ENCODE data around the gene TSEN34.
"Not testable (repeated sequence)": the region's sequence is repeated elsewhere in the genome, so short reads cannot be mapped to it uniquely, and the experiment has no call there.

Gene TSEN34

DNA sequence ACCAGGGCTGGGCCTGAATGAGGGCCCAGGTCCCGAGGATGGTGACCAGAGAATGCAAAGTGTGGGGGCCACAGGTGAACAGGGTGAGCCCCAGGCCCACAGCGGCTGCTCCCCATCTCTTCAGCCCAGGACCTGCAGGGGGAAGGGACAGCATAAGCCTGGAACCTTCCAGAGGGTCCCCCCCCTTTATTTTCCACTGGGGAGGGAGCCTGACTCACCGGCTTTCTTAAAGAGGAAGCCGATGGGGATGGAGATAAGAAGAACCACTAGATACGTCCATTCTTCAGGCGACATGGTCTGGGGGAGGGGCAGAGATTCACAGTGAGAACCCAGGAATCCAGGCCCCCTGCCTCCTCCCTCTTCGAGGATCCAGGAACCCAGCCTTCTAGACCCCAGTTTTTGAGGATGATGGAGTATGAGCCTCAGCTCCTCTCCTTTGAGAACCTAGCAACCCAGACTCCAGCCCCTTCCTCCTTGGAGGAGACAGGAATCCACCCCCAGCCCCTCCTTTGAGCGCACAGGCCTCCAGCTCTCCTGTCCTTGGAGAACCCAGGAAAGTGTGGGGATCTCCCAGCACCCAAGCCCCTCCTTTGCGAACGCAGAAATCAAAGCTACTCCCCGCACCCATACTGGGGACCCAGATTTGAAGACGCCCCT, 2.8 kb upstream of the TSEN34 start:
- peak in 1 of 2 donors; percentile 63 for DNase-seq (ENCODE audit: low read depth in 2 of 2)

DNA sequence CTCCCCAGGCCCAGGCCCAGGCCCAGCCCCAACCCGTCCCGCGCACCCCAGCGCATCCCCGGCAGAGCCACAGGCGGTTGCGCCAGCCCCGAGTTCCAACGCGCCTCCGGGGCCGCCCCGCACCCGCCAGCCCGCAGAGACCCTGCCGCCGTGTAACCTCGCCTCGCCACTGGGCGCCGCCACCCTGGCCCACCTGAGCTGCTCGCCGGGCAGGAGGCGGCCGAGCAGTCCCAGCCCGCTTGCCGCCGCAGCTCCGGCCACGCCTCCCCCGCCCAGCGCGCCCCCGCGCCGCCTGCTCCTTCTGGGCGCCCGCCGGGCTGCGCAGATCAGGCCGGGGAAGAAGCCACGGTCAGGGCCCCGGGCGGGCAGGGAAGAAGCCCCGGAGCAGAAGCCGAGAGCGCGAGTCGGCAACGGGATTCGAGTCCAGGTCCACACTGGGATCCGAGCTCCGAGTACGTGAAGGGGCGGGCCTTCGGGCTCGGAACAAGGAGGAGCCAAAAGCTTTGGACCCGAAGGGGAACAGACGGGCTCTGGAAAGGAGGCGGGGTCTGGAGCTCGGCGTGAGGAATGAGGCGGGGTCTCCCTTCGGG, 1.9 kb upstream of the TSEN34 start, which contains the start of gene MBOAT7:
Gene MBOAT7, minus strand, starts transcription at position 436 of the 590 bp plus-strand sequence. CDS start 1,072 bp downstream, outside the sequence.
- DNase-seq (ENCODE audit: low read depth in 2 of 2), result no peak

DNA sequence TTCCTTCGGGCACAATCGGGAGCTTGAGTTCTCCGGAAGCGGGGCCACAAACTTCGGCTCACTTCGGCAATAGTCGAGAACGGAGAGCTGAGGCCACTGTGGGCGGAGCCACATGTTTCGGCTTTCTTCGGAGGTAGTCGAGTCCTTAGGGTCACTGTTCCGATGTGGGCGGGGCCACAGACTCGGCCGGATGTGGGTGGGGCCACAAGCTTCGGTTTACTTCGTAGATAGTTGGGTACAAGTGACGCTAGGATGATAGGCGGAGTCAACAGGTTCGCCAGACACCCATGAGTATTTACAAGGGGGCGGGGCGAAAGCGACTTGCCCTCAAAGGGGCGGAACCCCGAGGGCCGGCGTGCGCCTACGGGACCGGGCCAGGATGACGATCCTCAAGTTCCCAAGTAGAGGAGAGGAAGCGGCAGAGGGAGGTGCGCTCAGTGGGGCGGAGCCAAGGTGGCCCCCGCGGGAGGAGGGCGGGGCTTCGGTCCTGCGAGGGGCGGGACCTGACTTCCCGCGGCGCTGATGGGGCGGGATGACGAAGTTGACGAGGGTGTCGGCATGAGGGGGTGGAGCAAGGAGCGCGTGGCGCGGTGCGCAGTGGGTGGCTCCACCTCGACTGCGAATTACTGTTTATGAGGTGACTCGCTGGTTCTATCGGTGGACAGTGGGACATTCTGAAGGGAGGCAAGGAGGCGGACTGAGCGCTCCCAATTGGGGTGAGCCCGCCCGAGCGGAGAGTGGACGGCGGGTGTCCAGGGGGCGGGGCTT, 1.2 kb upstream of the TSEN34 start:
- peak; percentile 100 for DNase-seq (ENCODE audit: low read depth in 2 of 2)

GRCh38 chr19:54190503-54191010, 551 bp upstream of the TSEN34 start:
- peak; percentile 100 for DNase-seq (ENCODE audit: low read depth in 2 of 2)

- DNase-seq (ENCODE audit: low read depth in 2 of 2), result no peak
Measured at GRCh38 chr19:54191811-54192453, 824 bp downstream of the TSEN34 start.

DNA sequence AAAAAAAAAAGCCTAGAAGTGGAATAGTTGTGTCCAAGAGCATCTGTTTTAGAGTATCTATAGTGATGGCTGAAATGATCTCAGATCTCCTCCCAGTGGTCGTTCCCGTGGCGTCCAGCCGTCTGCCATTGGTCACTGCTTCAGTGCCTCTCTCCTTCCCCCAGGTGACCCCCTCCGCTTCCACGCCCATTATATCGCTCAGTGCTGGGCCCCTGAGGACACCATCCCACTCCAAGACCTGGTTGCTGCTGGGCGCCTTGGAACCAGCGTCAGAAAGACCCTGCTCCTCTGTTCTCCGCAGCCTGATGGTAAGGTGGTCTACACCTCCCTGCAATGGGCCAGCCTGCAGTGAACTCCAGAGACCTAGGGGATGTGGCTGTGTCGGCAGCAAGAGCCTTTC, 1.9 kb downstream of the TSEN34 start:
- no peak for DNase-seq (ENCODE audit: low read depth in 2 of 2)

DNA sequence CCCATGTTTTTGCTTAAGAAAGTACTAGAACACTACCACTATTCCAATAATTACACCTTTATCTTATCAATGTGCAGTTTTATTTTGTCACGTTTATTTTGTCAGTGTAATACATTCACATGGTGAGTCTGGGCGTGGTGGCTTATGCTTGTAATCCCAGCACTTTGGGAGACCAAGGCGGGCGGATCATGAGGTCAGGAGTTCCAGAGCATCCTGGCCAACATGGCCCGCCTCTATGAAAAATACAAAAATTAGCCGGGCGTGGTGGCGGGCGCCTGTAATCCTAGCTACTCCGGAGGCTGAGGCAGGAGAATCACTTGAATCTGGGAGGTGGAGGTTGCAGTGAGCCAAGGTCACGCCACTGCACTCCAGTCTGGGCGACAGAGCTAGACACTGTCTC, 3.4 kb downstream of the TSEN34 start:
- not testable (repeated sequence) for DNase-seq (ENCODE audit: low read depth in 2 of 2)

DNA sequence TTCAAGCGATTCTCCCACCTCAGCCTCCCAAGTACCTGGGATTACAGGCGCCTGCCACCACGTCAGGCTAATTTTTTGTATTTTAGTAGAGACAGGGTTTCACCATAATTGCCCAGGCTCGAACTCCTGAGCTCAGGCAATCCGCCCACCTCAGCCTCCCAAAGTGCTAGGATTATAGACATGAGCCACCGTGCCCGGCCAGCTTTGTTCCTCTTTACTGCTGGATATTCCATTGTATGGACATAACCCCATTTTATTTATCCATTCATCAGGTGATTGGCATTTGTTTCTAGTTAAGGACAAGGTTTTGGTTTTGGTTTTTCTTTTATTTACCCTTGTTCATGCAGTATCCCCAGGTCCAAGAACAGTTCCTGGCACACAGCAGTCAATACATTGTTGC, 5.4 kb downstream of the TSEN34 start:
- DNase-seq (ENCODE audit: low read depth in 2 of 2), result no peak

- DNase-seq (ENCODE audit: low read depth in 2 of 2), result no peak
Measured at GRCh38 chr19:54197121-54197520, 6.0 kb downstream of the TSEN34 start.

DNA sequence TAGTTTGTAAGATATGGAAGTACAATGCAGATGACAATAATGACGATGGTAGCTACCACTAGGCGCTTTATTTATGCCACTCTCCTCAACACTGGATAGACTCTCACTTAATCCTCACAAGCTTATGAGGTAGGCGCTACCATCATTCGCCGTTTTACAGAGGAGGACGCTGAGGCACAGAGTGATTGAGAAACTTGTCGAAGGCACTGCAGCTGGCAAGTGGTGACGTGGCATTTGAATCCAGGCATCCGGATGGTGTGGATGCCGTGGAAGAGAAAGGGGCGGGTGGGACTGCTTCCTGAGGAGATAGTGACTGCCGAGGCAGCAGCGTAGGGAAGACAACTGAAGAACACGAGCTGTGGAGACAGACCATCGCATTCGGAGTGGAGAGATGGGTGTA, 8.3 kb downstream of the TSEN34 start:
- DNase-seq (ENCODE audit: low read depth in 2 of 2), result no peak

GRCh38 chr19:54201172-54201701, 10.1 kb downstream of the TSEN34 start:
- no peak for DNase-seq (ENCODE audit: low read depth in 2 of 2)

- no peak for DNase-seq (ENCODE audit: low read depth in 2 of 2)
Measured at GRCh38 chr19:54201980-54202379, 10.9 kb downstream of the TSEN34 start.

DNA sequence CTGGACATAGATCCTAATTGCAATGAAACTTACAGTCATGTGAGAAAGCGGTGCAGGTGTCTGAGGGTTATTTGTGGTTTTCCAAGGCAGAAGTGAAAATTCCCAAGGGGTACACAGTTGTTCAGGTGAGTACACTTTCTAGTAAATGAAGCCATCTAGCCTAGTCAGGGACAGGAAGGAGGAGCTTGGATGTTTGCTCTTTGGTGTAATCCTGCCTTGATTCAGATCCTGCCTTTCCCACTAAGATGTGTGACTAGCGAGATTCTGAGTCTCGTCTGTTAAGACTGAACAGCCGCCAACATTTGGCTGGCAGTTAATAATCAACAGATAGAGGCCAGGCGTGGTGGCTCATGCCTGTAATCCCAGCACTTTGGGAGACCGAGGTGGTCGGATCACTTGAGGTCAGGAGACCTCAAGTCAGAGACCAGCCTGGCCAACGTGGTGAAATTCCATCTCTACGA, 12.1 kb downstream of the TSEN34 start:
- DNase-seq (ENCODE audit: low read depth in 2 of 2), result no peak

GRCh38 chr19:54204767-54205468, 13.8 kb downstream of the TSEN34 start:
- DNase-seq (ENCODE audit: low read depth in 2 of 2), result no peak

DNA sequence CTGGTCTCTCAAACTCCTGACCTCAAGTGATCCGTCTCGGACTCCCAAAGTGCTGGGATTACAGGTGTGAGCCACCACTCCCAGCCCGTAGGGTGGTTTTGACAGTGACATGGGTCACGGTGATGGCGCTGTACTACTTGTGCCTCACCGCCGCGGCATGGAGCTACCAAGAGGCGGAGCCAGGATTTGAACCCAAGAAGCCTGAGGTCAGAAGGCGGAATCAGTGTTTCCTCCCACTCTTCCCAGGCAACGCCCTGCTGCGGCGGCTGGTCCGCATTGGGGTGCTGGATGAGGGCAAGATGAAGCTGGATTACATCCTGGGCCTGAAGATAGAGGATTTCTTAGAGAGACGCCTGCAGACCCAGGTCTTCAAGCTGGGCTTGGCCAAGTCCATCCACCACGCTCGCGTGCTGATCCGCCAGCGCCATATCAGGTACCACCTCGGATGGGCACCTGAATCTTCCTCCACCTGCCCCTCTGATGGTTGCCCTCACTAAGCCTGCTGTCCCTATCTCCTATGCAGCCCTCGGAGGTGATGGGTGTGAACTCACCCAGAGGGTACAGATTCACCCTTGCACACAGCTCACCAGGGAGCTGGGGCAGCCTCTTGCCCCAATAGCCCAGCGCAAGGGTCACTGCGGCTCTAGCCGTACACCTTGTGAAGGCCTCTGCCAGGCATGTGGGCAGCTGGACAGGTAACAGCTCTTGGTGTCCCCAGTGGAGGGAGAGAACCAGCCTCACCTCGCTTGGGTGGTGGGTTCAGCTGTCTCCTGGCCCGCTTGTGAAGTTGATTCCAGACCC, 15.1 kb downstream of the TSEN34 start:
- no peak for DNase-seq (ENCODE audit: low read depth in 2 of 2)

DNA sequence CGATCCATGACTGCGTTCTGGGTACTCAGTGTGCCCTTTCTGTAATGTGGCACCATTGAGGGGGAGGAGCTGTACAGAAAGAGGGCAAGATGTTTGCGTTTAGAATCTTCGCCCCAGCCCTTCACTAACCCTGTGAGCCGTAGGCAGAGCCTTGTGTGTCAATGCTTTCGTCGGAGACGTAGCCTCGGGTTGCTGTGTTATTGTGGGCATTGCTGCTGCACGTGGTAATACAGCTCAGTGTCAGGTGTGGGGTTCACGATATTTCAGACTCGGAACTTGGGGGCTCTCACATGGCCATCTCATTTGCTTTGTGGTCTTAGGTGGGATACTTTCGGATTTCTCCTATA, 15.7 kb downstream of the TSEN34 start:
- no peak for DNase-seq (ENCODE audit: low read depth in 2 of 2)

DNA sequence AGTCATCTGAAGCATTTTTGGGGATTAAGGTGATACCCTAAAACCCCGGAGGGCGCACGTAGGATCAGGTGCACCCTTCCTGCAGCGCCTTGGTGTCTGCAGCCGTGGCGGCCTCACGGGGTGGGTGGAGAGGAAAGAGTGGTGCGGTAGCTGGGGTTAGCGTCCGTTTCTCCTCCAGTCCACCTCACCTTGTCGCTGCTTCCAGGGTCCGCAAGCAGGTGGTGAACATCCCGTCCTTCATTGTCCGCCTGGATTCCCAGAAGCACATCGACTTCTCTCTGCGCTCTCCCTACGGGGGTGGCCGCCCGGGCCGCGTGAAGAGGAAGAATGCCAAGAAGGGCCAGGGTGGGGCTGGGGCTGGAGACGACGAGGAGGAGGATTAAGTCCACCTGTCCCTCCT, 16.1 kb downstream of the TSEN34 start:
- not testable (repeated sequence) for DNase-seq (ENCODE audit: low read depth in 2 of 2)

GRCh38 chr19:54207676-54207982, 16.5 kb downstream of the TSEN34 start:
- DNase-seq (ENCODE audit: low read depth in 2 of 2), result no peak

DNA sequence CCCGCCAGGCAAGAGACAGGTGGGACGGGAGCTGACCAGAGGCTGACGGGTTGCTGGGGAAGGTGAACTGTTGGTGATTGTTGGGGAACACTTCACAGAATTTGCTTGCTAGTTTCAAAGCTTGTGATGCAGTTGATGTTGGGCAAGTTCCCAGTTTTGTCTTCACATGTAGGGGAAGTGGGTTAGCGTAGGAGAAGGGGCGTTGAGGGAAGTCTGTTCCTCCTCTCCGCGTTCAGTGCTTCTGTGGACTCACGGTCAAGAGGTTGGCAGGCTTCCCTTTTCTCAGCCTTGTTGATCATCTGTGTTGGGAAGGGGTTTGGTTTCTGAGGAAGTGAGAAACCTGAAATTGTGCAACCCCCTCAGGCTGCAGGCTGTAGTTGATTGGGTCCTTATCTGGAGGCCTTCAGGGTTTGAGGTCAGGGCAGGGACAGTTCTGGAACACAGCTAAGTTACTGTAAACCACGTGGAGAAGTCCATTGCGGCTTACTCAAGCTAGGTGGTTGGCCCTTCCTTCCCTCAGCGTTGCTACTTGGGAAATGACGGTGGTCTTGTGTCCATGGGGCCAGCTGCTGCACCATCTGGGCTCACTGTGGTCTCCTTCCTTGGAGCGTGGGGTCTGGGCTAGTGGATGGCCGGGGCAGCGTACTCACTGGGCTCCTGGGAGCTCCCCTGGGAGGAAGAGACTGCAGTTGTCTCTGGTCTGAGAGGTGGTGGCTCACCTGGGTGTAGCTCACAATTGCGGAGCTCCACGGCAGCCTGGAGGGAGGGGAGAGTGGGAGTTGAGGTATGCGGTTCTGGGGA, 17.1 kb downstream of the TSEN34 start:
- DNase-seq (ENCODE audit: low read depth in 2 of 2), result no peak

DNA sequence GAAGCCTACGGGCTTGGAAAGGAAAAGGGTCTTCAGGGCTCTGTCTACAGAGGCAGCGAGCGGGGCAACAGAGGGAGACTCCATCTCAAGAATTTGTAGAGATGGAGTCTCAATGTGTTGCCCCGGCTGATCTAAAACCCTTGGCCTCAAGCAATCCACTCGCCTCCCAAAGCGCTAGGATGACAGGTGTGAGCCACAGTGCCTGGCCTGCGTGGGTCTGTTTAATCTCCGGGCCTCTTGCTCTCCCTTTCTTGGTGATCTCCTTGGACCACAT, 17.6 kb downstream of the TSEN34 start:
- DNase-seq (ENCODE audit: low read depth in 2 of 2), result no peak
